HepG2 (cell line): ENCODE data around the gene VPS13D. TPM values are rescaled to one million over a fixed set of nuclear protein-coding genes. Genes with fewer than 3 reads are reported as not detected.

Experiments used
- DBP ChIP-seq: sonication (generic); formaldehyde crosslinking; IDR thresholded peaks from 2 replicates; pipeline ENCODE4 v1.4.0; 2020; ENCODE audit warnings: missing genetic modification reagents; ENCODE audit errors: not compliant biosample characterization
- FOXC1 ChIP-seq: sonication (generic); formaldehyde crosslinking; IDR thresholded peaks from 2 replicates; pipeline ENCODE4 v1.8.0; 2022; ENCODE audit warnings: mild to moderate bottlenecking, missing genetic modification reagents, borderline replicate concordance
- HMGA1 ChIP-seq: sonication (generic); formaldehyde crosslinking; conservative IDR thresholded peaks from 2 replicates; pipeline ENCODE4 v1.4.0; 2020; ENCODE audit warnings: missing genetic modification reagents
- HMGXB4 ChIP-seq, 2 experiments: sonication (generic) in 1 of 2; formaldehyde crosslinking in 1 of 2; IDR thresholded peaks; 2 replicates each; pipeline versions ENCODE4 v1.4.0 to v1.6.1; 2018 to 2020; ENCODE audit warnings: missing genetic modification reagents in 2 of 2, borderline replicate concordance in 1 of 2, low read depth in 1 of 2, mild to moderate bottlenecking in 1 of 2, missing biosample characterization in 1 of 2
- HNF1A ChIP-seq, 2 experiments: sonication (generic) in 1 of 2; formaldehyde crosslinking in 1 of 2; IDR thresholded peaks; 2 replicates each; pipeline versions ENCODE4 v1.4.0 to v1.6.1; 2016 to 2020; ENCODE audit warnings: borderline replicate concordance in 1 of 2, low read depth in 1 of 2, mild to moderate bottlenecking in 1 of 2, missing genetic modification reagents in 1 of 2
- HNRNPK ChIP-seq: fragments of 200-400 bp; formaldehyde crosslinking; IDR thresholded peaks from 2 replicates; pipeline ENCODE4 v1.6.1; 2018; ENCODE audit warnings: low read length, low read depth, moderate library complexity, mild to moderate bottlenecking; ENCODE audit not compliant: poor library complexity, severe bottlenecking
- KLF12 ChIP-seq: sonication (generic); formaldehyde crosslinking; IDR thresholded peaks from 2 replicates; pipeline ENCODE4 v1.4.0; 2020; ENCODE audit warnings: missing genetic modification reagents, borderline replicate concordance
- MXD4 ChIP-seq: IDR thresholded peaks from 2 replicates; pipeline ENCODE4 v1.6.1; 2016; ENCODE audit warnings: mild to moderate bottlenecking, missing biosample characterization, missing genetic modification reagents
- MXI1 ChIP-seq: IDR thresholded peaks from 3 replicates; pipeline ENCODE4 v1.6.1; 2012; ENCODE audit warnings: low read depth, low read length, inconsistent platforms, borderline replicate concordance
- NR2F2 ChIP-seq: IDR thresholded peaks from 2 replicates; pipeline ENCODE4 v1.6.1; 2012; ENCODE audit warnings: low read depth, inconsistent platforms, borderline replicate concordance
- NR2F6 ChIP-seq, 2 experiments: IDR thresholded peaks; 2 replicates each; pipeline ENCODE4 v1.6.1; 2016; ENCODE audit warnings: antibody characterized with exemption in 1 of 2, mild to moderate bottlenecking in 1 of 2
- PPARG ChIP-seq: conservative IDR thresholded peaks from 2 replicates; pipeline ENCODE4 v1.6.1; 2016; ENCODE audit warnings: missing biosample characterization, missing genetic modification reagents
- REL ChIP-seq: sonication (generic); formaldehyde crosslinking; conservative IDR thresholded peaks from 2 replicates; pipeline ENCODE4 v1.8.0; 2022; ENCODE audit warnings: mild to moderate bottlenecking, missing genetic modification reagents, moderate library complexity
- TBL1XR1 ChIP-seq: fragments of 150-350 bp; IDR thresholded peaks from 2 replicates; pipeline ENCODE4 v1.6.1; 2014; ENCODE audit warnings: borderline replicate concordance, low read length; ENCODE audit not compliant: partially characterized antibody
- UBTF ChIP-seq: sonication (generic); formaldehyde crosslinking; IDR thresholded peaks from 2 replicates; pipeline ENCODE4 v1.4.0; 2020; ENCODE audit warnings: mild to moderate bottlenecking, missing genetic modification reagents
- ZNF674 ChIP-seq: sonication (generic); formaldehyde crosslinking; IDR thresholded peaks from 2 replicates; pipeline ENCODE4 v1.5.0; 2020; ENCODE audit warnings: low read depth, mild to moderate bottlenecking, missing genetic modification reagents
- ZSCAN31 ChIP-seq: sonication (generic); formaldehyde crosslinking; IDR thresholded peaks from 2 replicates; pipeline ENCODE4 v1.5.0; 2020; ENCODE audit warnings: low read depth, mild to moderate bottlenecking, missing genetic modification reagents
- polyA plus RNA-seq, 8 experiments: library from polyadenylated mRNA; depleted of rRNA in 3 of 8; stranded (reverse) in 7 of 8; unstranded in 1 of 8; fragments of >200 nt; fragmentation: Illumina TruSeq in 4 of 8; extraction: Trizol in 4 of 8; gene quantifications; 2 replicates each; pipeline versions ENCODE4 v1.2.1 to v1.2.3, GENCODE V29; 2011 to 2016; ENCODE audit warnings: low read depth in 4 of 8, missing spikeins in 1 of 8, mixed read lengths in 1 of 8; ENCODE audit not compliant: insufficient read depth in 1 of 8
- total RNA-seq, 5 experiments: library from RNA; depleted of rRNA; stranded (reverse); fragments of >200 nt; fragmentation: Illumina TruSeq; extraction: Trizol; gene quantifications; 2 replicates each; pipeline ENCODE4 v1.2.3, GENCODE V29; 2016; ENCODE audit warnings: low read depth in 1 of 5

The VPS13D gene
- total and polyA plus RNA-seq, 2 of the 13 experiments (the other 11 are each of a cell fraction or from before 2014, with no cell fraction given) = 8.6 to 13.9 TPM

GRCh38 chr1:12525311-12526181 lies 295.7 kb downstream of the VPS13D start (continued):
- TF ChIP-seq HMGA1 (CRISPR knock-in tag) = no peak
- 0 out of 2 replicates have a peak, but pooled peaks have one; percentile 25 for TF ChIP-seq MXD4 (CRISPR knock-in tag)
- no peak for TF ChIP-seq KLF12
- TF ChIP-seq UBTF (CRISPR knock-in tag) = peak; percentile 57; the same call in 1 of the 2 replicates
- TF ChIP-seq ZNF674 = no peak
- peak; percentile 77 for TF ChIP-seq TBL1XR1
- peak; percentile 91 for TF ChIP-seq NR2F6 (IDR thresholded peaks at IDR 0.05)
- peak; percentile 94 for TF ChIP-seq NR2F6 (CRISPR knock-in tag; IDR thresholded peaks at IDR 0.05)
- peak; percentile 24; the same call in 1 of the 2 replicates for TF ChIP-seq FOXC1
- TF ChIP-seq ZSCAN31 (CRISPR knock-in tag) = peak; percentile 75; the same call in 1 of the 2 replicates
- TF ChIP-seq HMGXB4 (CRISPR knock-in tag; IDR thresholded peaks at IDR 0.05; ENCODE audit: borderline replicate concordance in 1 of 2, low read depth in 1 of 2) = no peak
- TF ChIP-seq HNF1A (IDR thresholded peaks at IDR 0.05; ENCODE audit: low read depth) = peak; percentile 54
- peak; percentile 75 for TF ChIP-seq HNF1A (CRISPR knock-in tag; IDR thresholded peaks at IDR 0.05; ENCODE audit: borderline replicate concordance)
- peak; percentile 78 for TF ChIP-seq NR2F2
- peak; percentile 28; the same call in 1 of the 3 replicates for TF ChIP-seq MXI1
- no peak for TF ChIP-seq DBP (CRISPR knock-in tag)
- TF ChIP-seq HNRNPK = no peak
- TF ChIP-seq REL (CRISPR knock-in tag) = no peak
- TF ChIP-seq PPARG (CRISPR knock-in tag) = peak; percentile 95
